Breast epithelium (tissue), 4 donors: ENCODE measurements around the gene SPOP. TPM values are rescaled to one million over a fixed set of nuclear protein-coding genes. Genes with fewer than 3 reads are reported as not detected.
"Not testable (repeated sequence)": the region's sequence is repeated elsewhere in the genome, so short reads cannot be mapped to it uniquely, and the experiment has no call there.

Experiments
- DNase-seq, 2 donors: peaks; one replicate each; pipeline ENCODE4 v3.0.0-alpha.2; 2019; ENCODE audit warnings: low spot score in 2 of 2
- H3K27ac ChIP-seq, 2 donors: fragments of 200-600 bp; sonication (generic) in 1 of 2; one replicate each; pipeline ENCODE4 v1.5.1; 2016 to 2019; ENCODE audit warnings: mild to moderate bottlenecking in 1 of 2
- H3K27me3 ChIP-seq, 2 donors: fragments of 200-600 bp; sonication (generic) in 1 of 2; one replicate each; pipeline versions ENCODE4 v1.5.1 to v1.6.0; 2017 to 2019; ENCODE audit warnings: control low read depth in 1 of 2, mild to moderate bottlenecking in 1 of 2
- H3K36me3 ChIP-seq: fragments of 200-600 bp; one replicate; pipeline ENCODE4 v1.5.1; 2019
- H3K4me1 ChIP-seq, 2 donors: fragments of 200-600 bp; sonication (generic); one replicate each; pipeline ENCODE4 v1.5.1; 2016 to 2019; ENCODE audit warnings: control low read depth in 1 of 2
- H3K4me3 ChIP-seq, 3 donors: fragments of 200-600 bp; sonication (generic); 1 replicate in 2 of 3; 2 replicates in 1 of 3; pipeline ENCODE4 v1.5.1; 2016 to 2019; ENCODE audit warnings: mild to moderate bottlenecking in 3 of 3, moderate library complexity in 2 of 3
- H3K9me3 ChIP-seq, 2 donors: fragments of 200-600 bp; sonication (generic) in 1 of 2; one replicate each; pipeline ENCODE4 v1.5.1; 2016 to 2019; ENCODE audit warnings: control low read depth in 1 of 2
- POLR2A ChIP-seq: fragments of 450-650 bp; IDR thresholded peaks from one replicate; pipeline ENCODE4 v1.6.1; 2016; ENCODE audit warnings: antibody characterized with exemption, mild to moderate bottlenecking, moderate library complexity
- POLR2AphosphoS5 ChIP-seq, 3 donors: sonication (generic); formaldehyde crosslinking; IDR thresholded peaks; one replicate each; pipeline ENCODE4 v1.6.1; 2017; ENCODE audit warnings: antibody characterized with exemption in 3 of 3
- intact Hi-C: fragments of 100-400 bp; cut with DNase I; formaldehyde crosslinking; loops from one replicate; pipeline ENCODE4 v1.15.1; 2023; ENCODE audit warnings: low total_unique reads
- total RNA-seq, 3 donors: library from RNA; depleted of rRNA; stranded (reverse); fragments of >200 nt; gene quantifications; one replicate each; pipeline ENCODE4 v1.1.0, GENCODE V29; 2016
- TF ChIP-seq, protein P1 (sequence below), 3 donors: fragments of 450-650 bp; IDR thresholded peaks; one replicate each; pipeline ENCODE4 v1.5.1; 2016 to 2017; ENCODE audit warnings: antibody characterized with exemption in 3 of 3, mild to moderate bottlenecking in 3 of 3, moderate library complexity in 3 of 3

The SPOP gene
- total RNA-seq, 3 donors from 2014 or later, result 48.3 to 73.8 (median 55.4) TPM

DNA sequence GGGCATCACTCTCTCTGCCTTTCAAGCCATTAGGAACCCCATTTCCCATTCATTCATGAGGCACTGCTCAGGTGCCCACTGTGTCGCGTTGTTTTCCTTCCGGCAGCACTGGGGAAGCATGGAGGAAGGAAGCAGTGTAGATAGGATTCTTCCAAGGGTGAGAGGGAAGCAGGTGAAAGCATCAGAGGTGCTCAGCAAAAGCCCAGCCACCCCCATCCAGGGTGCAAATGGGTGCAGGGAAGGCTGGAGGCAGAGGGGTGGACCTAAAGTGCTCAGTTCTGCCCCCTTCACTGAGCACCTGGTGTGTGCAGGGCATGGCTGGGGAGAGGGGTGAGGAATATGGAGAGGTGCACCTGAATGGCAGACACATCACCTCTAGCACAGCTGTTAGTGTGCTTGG lies 105.7 kb downstream of the SPOP start:
- Histone ChIP-seq H3K27ac (no peak overlapping the region), H3K9me3 (no peaks in the 10 kb centered on the region), H3K36me3 (no peaks in the 10 kb centered on the region), H3K4me1 (peaks cover 0 to 13% of the 10 kb centered on the region in 2 donors), H3K4me3 (no peak overlapping the region), H3K27me3 (no peaks in the 10 kb centered on the region)
- intact Hi-C loops, result loop anchor here (10.0 kb wide), 1 partner anchor 283 kb away; no protein-coding TSS in a partner anchor
- TF ChIP-seq, protein P1, sequence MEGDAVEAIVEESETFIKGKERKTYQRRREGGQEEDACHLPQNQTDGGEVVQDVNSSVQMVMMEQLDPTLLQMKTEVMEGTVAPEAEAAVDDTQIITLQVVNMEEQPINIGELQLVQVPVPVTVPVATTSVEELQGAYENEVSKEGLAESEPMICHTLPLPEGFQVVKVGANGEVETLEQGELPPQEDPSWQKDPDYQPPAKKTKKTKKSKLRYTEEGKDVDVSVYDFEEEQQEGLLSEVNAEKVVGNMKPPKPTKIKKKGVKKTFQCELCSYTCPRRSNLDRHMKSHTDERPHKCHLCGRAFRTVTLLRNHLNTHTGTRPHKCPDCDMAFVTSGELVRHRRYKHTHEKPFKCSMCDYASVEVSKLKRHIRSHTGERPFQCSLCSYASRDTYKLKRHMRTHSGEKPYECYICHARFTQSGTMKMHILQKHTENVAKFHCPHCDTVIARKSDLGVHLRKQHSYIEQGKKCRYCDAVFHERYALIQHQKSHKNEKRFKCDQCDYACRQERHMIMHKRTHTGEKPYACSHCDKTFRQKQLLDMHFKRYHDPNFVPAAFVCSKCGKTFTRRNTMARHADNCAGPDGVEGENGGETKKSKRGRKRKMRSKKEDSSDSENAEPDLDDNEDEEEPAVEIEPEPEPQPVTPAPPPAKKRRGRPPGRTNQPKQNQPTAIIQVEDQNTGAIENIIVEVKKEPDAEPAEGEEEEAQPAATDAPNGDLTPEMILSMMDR (IDR thresholded peaks at IDR 0.05), result no peak
- TF ChIP-seq POLR2AphosphoS5 (IDR thresholded peaks at IDR 0.05) (no peak), POLR2A (no peak)
- DNase-seq, result no peak

DNA sequence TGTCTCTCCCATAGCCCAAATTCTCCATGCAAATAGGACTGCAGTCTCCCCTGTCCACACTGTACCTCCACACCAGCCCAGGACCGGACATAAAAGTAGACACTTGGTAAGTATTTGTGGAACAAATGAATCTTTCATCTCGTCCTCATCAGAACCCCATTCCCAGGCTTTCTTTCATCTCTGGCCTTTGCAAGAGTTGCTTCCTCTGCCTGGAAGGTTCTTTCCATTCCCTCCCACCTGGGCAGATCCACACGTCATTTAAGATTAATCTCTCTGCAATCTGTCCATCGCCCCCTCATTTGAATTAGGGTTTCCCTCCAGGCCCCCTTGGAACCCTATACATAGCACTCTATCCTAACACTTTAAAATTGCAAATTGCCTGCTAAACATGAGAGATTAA lies 106.1 kb downstream of the SPOP start:
- TF ChIP-seq POLR2AphosphoS5 (IDR thresholded peaks at IDR 0.05), result no peak
- TF ChIP-seq, protein P1 (IDR thresholded peaks at IDR 0.05), result no peak
- no peak for TF ChIP-seq POLR2A
- H3K4me1 ChIP-seq, result peaks cover 0 to 13% of the 10 kb centered on the region in 2 donors
- no peak for DNase-seq
- H3K27ac ChIP-seq, result no peak overlapping the region
- no peak overlapping the region for H3K4me3 ChIP-seq
- H3K9me3 ChIP-seq, result no peaks in the 10 kb centered on the region
- H3K27me3 ChIP-seq, result no peaks in the 10 kb centered on the region
- no peaks in the 10 kb centered on the region for H3K36me3 ChIP-seq
- intact Hi-C loops, result loop anchor here (10.0 kb wide), 1 partner anchor 283 kb away; no protein-coding TSS in a partner anchor

DNA sequence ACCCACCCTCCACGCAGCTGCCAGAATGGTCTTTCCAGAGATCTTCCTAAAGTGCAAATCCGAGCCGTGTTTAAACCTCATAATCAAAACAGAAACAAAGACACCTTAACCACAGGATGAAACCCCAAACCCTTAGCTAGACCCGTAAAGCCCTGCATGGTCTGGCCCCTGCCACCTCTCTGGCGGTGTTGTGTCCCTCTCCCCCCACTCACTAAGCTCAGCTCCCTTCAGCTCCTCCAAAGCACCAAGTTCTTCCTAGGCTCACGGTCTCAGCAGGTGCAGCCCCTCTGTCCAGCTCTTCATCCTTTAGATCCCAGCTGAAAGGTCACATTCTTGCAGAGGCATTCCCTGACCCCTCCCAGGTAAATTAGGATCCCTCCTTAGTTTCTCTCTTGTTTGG lies 106.6 kb downstream of the SPOP start:
- intact Hi-C loops, result loop anchor here (10.0 kb wide), 1 partner anchor 284 kb away; no protein-coding TSS in a partner anchor
- H3K9me3 ChIP-seq, result no peaks in the 10 kb centered on the region
- no peaks in the 10 kb centered on the region for H3K36me3 ChIP-seq
- no peaks in the 10 kb centered on the region for H3K27me3 ChIP-seq
- H3K27ac ChIP-seq, result no peak overlapping the region
- DNase-seq, result no peak
- TF ChIP-seq, protein P1 (IDR thresholded peaks at IDR 0.05), result no peak
- no peak for TF ChIP-seq POLR2AphosphoS5 (IDR thresholded peaks at IDR 0.05)
- TF ChIP-seq POLR2A, result no peak
- peaks cover 3 to 12% of the 10 kb centered on the region in 2 donors for H3K4me1 ChIP-seq
- H3K4me3 ChIP-seq, result no peak overlapping the region

DNA sequence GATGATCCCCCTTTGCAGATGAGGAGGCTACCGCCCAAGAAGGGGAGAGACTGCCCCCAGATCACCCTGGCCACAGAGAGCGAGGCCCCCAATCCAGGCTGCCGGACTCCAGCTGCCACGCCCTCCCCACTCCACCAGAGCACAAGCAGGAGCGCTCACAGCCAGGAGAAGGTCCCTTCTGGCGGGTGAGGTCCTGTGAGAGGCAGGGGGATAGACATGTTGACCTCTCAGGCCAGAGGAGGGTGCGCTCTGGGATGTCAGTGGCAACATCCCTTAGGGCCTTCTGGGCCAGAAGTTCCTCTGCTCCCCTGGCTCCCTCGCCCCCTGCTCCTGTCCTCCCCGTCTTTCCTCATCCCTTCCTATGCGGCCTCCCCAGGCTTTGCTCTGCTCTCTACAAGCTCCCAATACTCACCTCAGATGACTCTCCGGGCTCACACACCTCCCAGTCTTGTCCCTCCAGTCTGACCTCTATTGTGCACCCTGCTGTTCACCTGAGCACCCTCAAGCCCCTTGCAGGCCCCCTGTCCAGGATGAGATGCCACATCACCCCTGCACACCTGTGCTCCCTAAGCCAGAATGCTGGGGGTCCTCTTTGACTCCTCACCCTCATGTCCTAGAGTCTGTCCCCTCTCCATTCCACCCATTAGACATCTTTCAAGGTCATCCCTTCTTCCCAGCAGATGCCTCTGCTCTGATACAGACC lies 107.2 kb downstream of the SPOP start:
- Histone ChIP-seq H3K4me3 (no peak overlapping the region), H3K36me3 (no peaks in the 10 kb centered on the region), H3K9me3 (no peaks in the 10 kb centered on the region), H3K27me3 (no peaks in the 10 kb centered on the region), H3K4me1 (peaks cover 3 to 7% of the 10 kb centered on the region in 2 donors), H3K27ac (peak overlapping the region; percentile 40 to 56)
- no peak for DNase-seq
- intact Hi-C loops, result loop anchor here (1.0 to 10.0 kb wide), 2 partner anchors 124 to 284 kb away; no protein-coding TSS in a partner anchor
- TF ChIP-seq POLR2A, result no peak
- TF ChIP-seq POLR2AphosphoS5 (IDR thresholded peaks at IDR 0.05), result no peak
- TF ChIP-seq, protein P1 (IDR thresholded peaks at IDR 0.05), result no peak

DNA sequence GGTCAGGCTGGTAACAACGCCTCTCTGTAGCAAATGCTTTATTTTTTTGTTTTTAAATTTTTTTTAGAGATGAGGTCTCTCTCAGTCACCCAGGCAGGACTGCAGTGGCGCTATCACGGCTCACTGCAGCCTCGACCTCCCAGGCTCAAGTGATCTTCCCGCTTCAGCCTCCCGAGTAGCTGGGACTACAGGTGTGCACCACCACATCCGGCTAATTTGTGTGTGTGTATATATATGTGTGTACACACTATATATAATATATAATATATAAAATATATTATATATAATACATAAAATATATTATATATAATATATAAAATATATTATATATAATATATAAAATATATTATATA lies 109.2 kb downstream of the SPOP start:
- intact Hi-C loops, DNase-seq, H3K27me3 ChIP-seq, H3K27ac ChIP-seq, H3K4me1 ChIP-seq, H3K36me3 ChIP-seq, H3K4me3 ChIP-seq, H3K9me3 ChIP-seq: not testable (repeated sequence)
- peak in 1 of 3 donors; percentile 12 for TF ChIP-seq POLR2AphosphoS5 (IDR thresholded peaks at IDR 0.05)
